HuH-7 (cell line): ENCODE data around the gene CDC42BPA.
A peak's percentile ranks its signal among the peaks of the same experiment; 100 is the strongest.
"Not testable (repeated sequence)": the region's sequence is repeated elsewhere in the genome, so short reads cannot be mapped to it uniquely, and the experiment has no call there.

Source experiments
- DNase-seq: peaks from one replicate; pipeline ENCODE4 v3.0.0; 2011; ENCODE audit warnings: low spot score

Gene CDC42BPA

DNA sequence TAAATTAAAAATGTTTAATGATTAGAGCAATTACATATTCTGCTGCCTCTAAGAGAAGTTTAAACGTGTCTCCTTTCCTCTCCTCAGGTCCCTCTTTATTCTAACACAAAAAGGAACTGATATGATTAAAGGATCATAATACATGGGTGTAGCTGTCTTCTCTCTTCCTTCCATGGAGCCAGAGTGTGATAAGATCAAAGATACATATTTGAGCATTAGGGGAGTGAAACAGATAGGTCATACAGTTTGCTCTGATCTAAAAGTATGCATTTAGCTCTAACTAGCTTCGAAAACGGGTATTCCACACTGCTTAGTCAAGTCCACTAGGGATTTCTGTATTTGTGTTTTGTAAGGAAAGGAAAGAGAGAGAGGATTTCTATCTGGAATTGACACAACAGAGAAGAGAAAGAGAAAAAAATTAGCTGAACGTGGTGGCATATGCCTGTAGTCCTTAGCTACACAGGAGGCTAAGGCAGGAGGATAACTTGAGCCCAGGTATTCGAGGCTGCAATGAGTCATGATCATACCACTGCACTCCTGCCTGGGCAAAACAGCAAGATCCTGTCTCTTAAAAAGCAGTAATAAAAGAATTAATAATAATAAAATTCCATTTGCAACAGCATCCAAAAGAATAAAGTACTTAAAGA is 63.1 kb downstream of the CDC42BPA start:
- DNase-seq, result no peak

- no peak for DNase-seq
These were observed 65.2 kb downstream of the CDC42BPA start for GRCh38 chr1:227253065-227253464.

DNA sequence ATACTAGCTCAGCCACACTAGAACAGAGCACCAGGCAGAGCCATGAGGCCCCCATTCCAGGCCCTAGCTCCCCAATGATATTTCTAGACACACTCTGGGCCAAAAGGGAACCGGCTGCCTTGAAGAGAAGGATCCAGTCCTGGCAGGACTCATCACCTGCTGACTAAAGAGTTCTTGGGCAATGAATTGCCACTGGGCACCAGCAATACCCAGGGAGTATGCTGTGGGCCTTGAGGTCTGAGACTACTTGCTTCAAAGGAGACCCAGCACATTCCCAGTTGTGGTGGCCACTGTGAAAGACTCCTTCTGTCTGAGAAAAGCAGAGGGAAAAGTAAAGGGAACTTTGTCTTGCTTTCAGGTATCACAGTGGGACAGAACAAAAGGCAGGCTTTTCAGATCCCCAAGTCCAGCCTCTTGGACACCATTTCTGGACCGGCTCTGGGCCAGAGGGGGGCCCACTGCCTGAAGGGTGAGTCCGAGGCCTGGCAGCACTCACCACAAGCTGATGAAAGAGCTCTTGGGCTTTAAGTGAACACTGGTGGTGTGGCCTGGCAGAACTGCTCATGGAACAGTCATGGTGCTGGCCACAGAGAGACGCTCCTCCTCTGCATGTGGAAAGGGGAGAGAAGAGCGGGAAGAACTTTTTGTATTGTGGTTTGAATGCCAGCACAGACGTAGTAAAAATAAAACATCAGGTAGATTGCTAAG is 72.5 kb downstream of the CDC42BPA start:
- no peak for DNase-seq

GRCh38 chr1:227244339-227245118 is 73.8 kb downstream of the CDC42BPA start:
- no peak for DNase-seq

DNA sequence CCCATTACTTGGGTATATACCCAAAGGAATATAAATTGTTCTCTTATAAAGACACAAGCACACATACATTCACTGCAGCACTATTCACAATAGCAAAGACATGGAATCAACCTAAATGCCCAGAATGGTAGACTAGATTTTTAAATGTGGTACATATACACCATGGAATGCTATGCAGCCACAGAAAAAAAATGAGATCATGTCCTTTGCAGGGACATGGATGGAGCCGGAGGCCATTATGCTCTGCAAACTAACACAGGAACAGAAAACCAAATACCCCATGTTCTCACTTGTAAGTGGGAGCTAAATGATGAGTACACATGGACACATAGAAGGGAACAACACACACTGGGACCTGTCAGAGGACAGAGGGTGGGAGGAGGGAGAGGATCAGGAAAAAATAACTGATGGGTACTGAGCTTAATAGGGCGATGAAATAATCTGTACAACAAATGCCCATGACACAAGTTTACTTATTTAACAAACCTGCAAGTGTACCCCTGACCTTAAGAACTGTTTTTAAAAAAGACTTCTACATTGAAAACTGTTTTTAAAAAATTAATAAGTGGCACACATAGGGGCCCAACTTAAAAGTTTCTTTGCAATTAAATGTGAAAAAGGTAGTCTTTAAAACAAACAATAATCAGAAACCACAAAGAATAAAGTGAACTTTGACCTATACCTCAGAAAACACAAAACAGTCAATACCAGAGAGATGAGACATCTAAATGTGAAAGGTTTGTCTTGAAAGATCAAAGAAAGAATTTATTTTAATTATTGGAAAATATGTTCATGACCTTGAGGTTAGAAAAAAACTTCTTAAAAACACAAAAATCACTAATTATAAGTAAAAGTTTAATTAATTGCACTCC is 75.2 kb downstream of the CDC42BPA start:
- no peak for DNase-seq

- DNase-seq, result no peak
These were observed 77.3 kb downstream of the CDC42BPA start for GRCh38 chr1:227240983-227241382.

- DNase-seq, result peak; percentile 74
These were observed 83.3 kb downstream of the CDC42BPA start for GRCh38 chr1:227234998-227235405.

GRCh38 chr1:227231128-227231527 is 87.2 kb downstream of the CDC42BPA start:
- DNase-seq, result not testable (repeated sequence)

- DNase-seq, result no peak
These were observed 90.1 kb downstream of the CDC42BPA start for GRCh38 chr1:227228201-227228600.

- no peak for DNase-seq
These were observed 90.5 kb downstream of the CDC42BPA start for GRCh38 chr1:227227761-227228160.

- no peak for DNase-seq
These were observed 92.5 kb downstream of the CDC42BPA start for GRCh38 chr1:227225715-227226346.

DNA sequence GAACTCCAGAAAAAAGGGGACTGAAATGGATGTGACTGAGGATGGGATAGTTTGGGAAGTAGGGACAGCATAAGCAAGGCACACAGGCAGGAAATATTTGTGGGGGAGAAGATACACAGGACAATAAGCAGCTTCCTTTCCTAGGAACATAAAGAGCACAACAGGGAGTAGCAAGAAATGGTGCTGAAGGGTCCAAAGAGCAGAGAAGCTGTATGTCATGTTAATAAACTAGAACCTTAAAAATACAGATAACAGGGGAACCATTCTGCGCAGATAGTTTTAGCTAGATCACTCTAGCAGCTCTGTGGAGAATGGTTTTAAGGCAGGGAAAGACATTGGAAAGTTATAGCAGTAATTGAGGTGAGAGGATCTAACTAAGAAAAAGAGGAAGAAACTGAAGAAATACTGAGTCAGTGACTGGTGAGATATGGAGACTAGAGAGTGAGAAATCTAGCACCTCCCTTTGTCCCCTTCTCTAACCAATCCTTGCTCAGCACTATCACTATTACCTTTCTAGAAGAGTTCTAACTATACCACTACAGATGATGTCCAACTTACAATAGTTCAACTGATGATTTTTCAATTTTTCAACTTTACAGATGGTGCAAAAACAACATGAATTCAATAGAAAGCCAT is 95.0 kb downstream of the CDC42BPA start:
- DNase-seq, result no peak

GRCh38 chr1:227219715-227220292 is 98.5 kb downstream of the CDC42BPA start:
- no peak for DNase-seq

DNA sequence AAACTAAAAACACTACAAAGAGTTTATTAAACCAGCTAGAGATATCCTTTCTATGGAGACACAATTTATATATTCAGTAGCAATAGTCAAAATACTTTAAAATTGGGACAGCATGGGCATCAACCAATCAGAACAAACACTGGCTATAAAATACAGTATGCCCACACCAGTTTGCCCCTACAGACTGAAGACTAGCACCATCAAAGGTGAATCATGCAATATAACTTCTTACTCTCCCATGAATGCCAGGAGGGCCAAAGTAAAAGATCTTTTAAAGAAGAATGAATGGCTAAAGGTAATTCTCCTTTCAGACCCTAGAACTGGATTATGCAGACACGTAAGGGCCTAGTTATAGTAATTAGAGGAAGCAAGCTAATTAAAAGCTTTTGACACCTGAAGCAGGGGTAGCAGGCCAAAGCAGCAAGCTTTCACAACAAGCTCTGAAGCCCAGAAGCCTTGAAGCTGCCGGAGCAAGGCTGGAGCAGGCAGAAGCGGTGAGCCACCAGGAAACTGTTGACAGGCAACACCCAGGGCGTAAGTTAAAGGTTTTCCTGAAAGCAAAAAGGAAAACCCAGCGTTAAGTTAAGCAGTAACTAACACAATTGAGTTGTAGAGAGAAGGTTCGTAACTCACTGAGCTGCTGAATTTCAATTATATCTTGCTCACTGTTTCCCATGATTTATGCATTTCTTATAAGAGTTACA is 99.3 kb downstream of the CDC42BPA start:
- DNase-seq, result no peak

- DNase-seq, result no peak
These were observed 102.3 kb downstream of the CDC42BPA start for GRCh38 chr1:227215863-227216510.

DNA sequence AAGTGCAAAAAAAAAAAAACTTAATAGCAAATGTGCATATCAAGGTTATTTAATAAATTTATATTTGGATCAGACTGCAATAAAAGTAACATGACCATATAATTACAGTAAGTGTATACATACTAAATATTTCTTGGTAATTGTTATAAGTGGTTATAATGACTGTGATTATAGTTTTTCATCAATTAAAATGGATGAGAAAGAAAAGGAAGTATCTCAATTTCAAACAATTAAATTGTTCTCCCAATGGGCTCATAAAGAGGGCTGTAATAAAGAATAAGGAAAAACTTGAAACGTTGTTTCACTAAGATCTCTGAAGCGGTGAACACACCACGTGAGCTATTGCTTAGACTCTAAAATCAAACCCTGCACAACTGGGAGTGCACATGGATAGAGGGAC is 104.1 kb downstream of the CDC42BPA start:
- DNase-seq, result no peak

DNA sequence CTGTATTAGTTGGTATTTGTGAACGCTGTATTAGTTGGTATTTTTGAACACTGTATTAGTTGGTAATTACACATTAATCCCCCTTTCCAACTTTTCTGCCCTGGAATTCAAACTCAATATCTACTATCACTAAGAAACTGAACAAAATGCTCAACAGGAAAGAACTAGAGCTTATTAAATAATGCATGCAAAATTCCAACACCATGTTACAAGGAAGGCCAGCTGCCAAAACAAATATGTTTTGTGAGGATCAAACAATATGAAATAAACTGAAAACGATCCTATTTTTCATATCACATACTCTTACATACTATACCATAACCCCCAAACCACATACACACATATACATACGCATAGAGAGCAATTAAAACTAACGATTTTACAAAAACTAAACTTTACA is 104.9 kb downstream of the CDC42BPA start:
- DNase-seq, result no peak

DNA sequence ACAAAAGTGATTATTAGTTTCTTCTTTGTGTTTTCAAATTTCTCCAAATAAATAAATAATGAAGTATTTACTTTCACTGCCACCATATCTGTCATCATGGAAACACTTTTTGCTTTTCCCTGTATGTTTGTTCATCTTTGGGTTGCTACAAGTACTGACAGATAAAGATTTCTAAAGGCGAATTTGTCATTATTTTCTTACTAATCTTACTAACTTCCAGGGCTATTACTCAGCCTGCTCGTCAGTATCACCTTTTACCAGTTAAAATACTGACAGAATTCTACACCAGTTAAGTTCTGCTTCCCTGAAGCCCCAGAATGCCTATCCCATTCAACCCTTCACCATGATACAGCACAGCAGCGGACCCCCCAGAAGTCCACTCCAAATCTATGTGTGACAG is 106.1 kb downstream of the CDC42BPA start:
- no peak for DNase-seq

GRCh38 chr1:227210604-227211003 is 107.7 kb downstream of the CDC42BPA start:
- no peak for DNase-seq

GRCh38 chr1:227197064-227197463 is 121.2 kb downstream of the CDC42BPA start:
- DNase-seq, result no peak
